ENCODE data around the gene TAX1BP1.

TAX1BP1 gene

GRCh38 chr7:27866828-27867672 lies 127.1 kb downstream of the TAX1BP1 start:
- DNase-seq (ENCODE audit: low read depth): no peak
- no peak overlapping the region for H3K4me3 ChIP-seq (ENCODE audit: low read depth, low read length)
- TF ChIP-seq POLR2A (IDR thresholded peaks at IDR 0.05; ENCODE audit: extremely low read depth, insufficient read length): no peak
- TF ChIP-seq MAX (IDR thresholded peaks at IDR 0.05; ENCODE audit: low read depth, low read length): no peak

GRCh38 chr7:27868131-27868550 lies 128.2 kb downstream of the TAX1BP1 start:
- peak; percentile 28 for DNase-seq (ENCODE audit: low read depth)
- TF ChIP-seq MAX (IDR thresholded peaks at IDR 0.05; ENCODE audit: low read depth, low read length) (no peak), POLR2A (IDR thresholded peaks at IDR 0.05; ENCODE audit: extremely low read depth, insufficient read length) (no peak), MYC (IDR thresholded peaks at IDR 0.05; ENCODE audit: low read depth, low read length) (no peak), CTCF (IDR thresholded peaks at IDR 0.05; ENCODE audit: low read depth, low read length) (no peak)
- H3K4me3 ChIP-seq (ENCODE audit: low read depth, low read length): no peak overlapping the region

GRCh38 chr7:27869056-27869455 lies 129.1 kb downstream of the TAX1BP1 start:
- H3K4me3 ChIP-seq (ENCODE audit: low read depth, low read length): no peak overlapping the region
- DNase-seq (ENCODE audit: low read depth): no peak
- TF ChIP-seq MYC (IDR thresholded peaks at IDR 0.05; ENCODE audit: low read depth, low read length): no peak
- TF ChIP-seq POLR2A (IDR thresholded peaks at IDR 0.05; ENCODE audit: extremely low read depth, insufficient read length): no peak
- no peak for TF ChIP-seq CTCF (IDR thresholded peaks at IDR 0.05; ENCODE audit: low read depth, low read length)
- no peak for TF ChIP-seq MAX (IDR thresholded peaks at IDR 0.05; ENCODE audit: low read depth, low read length)

GRCh38 chr7:27870595-27870994 lies 130.6 kb downstream of the TAX1BP1 start:
- no peak overlapping the region for H3K4me3 ChIP-seq (ENCODE audit: low read depth, low read length)
- DNase-seq (ENCODE audit: low read depth): no peak
- TF ChIP-seq MYC (IDR thresholded peaks at IDR 0.05; ENCODE audit: low read depth, low read length) (no peak), POLR2A (IDR thresholded peaks at IDR 0.05; ENCODE audit: extremely low read depth, insufficient read length) (no peak), MAX (IDR thresholded peaks at IDR 0.05; ENCODE audit: low read depth, low read length) (no peak), CTCF (IDR thresholded peaks at IDR 0.05; ENCODE audit: low read depth, low read length) (no peak)

GRCh38 chr7:27871086-27871485 lies 131.1 kb downstream of the TAX1BP1 start:
- TF ChIP-seq MAX (IDR thresholded peaks at IDR 0.05; ENCODE audit: low read depth, low read length) (no peak), CTCF (IDR thresholded peaks at IDR 0.05; ENCODE audit: low read depth, low read length) (no peak), MYC (IDR thresholded peaks at IDR 0.05; ENCODE audit: low read depth, low read length) (no peak), POLR2A (IDR thresholded peaks at IDR 0.05; ENCODE audit: extremely low read depth, insufficient read length) (no peak)
- no peak for DNase-seq (ENCODE audit: low read depth)
- H3K4me3 ChIP-seq (ENCODE audit: low read depth, low read length): no peak overlapping the region

- H3K4me3 ChIP-seq (ENCODE audit: low read depth, low read length): no peak overlapping the region
- no peak for DNase-seq (ENCODE audit: low read depth)
- TF ChIP-seq MAX (IDR thresholded peaks at IDR 0.05; ENCODE audit: low read depth, low read length): no peak
- no peak for TF ChIP-seq POLR2A (IDR thresholded peaks at IDR 0.05; ENCODE audit: extremely low read depth, insufficient read length)
- no peak for TF ChIP-seq MYC (IDR thresholded peaks at IDR 0.05; ENCODE audit: low read depth, low read length)
- no peak for TF ChIP-seq CTCF (IDR thresholded peaks at IDR 0.05; ENCODE audit: low read depth, low read length)
Measured at GRCh38 chr7:27871866-27872265, 131.9 kb downstream of the TAX1BP1 start.

Data from NB4 (cell line).